ENCODE data around the gene C19orf81. TPM values are rescaled to one million over a fixed set of nuclear protein-coding genes. Genes with fewer than 3 reads are reported as not detected.

The C19orf81 gene
- total and polyA plus RNA-seq, 9 of the 15 experiments (the other 6 are each of a cell fraction or from before 2014, with no cell fraction given) = 2.5 to 42.9 (median 33.0) TPM; not detected in 4

GRCh38 chr19:50657712-50658440 lies 8.6 kb downstream of the C19orf81 start (continued):
- TF ChIP-seq KAT8 (IDR thresholded peaks at IDR 0.05; ENCODE audit: low read depth) (no peak), NRF1 (conservative IDR thresholded peaks at IDR 0.05 in 1 of 2, IDR thresholded peaks at IDR 0.05 in 1 of 2) (peak; percentile 51 to 57; a peak in 3 of 4 replicates), ZC3H11A (IDR thresholded peaks at IDR 0.05; ENCODE audit: low read depth, low read length) (no peak), FOXP4 (CRISPR knock-in tag; IDR thresholded peaks at IDR 0.05; ENCODE audit: borderline replicate concordance) (0 out of 2 replicates have a peak, but pooled peaks have one; percentile 35), TCF3 (CRISPR knock-in tag; IDR thresholded peaks at IDR 0.05) (no peak), HOMEZ (CRISPR knock-in tag; IDR thresholded peaks at IDR 0.05) (no peak), BHLHE40 (IDR thresholded peaks at IDR 0.05; ENCODE audit: low read length) (peak; percentile 80), ZNF398 (CRISPR knock-in tag; IDR thresholded peaks at IDR 0.05) (no peak), FOS (IDR thresholded peaks at IDR 0.05; ENCODE audit: extremely low read depth, insufficient read length) (peak; percentile 79), E2F3 (CRISPR knock-in tag; IDR thresholded peaks at IDR 0.05) (peak; percentile 64; the same call in 1 of the 2 replicates), ZNF444 (CRISPR knock-in tag; IDR thresholded peaks at IDR 0.05) (no peak), SMAD2 (IDR thresholded peaks at IDR 0.05; ENCODE audit: low read depth, low read length) (no peak), KDM5B (IDR thresholded peaks at IDR 0.05; ENCODE audit: insufficient replicate concordance, low read depth, low read length) (peak; percentile 86), HINFP (tag; conservative IDR thresholded peaks at IDR 0.05; ENCODE audit: low read depth) (no peak), LCOR (CRISPR knock-in tag; IDR thresholded peaks at IDR 0.05) (no peak), ATF2 (CRISPR knock-in tag; IDR thresholded peaks at IDR 0.05) (0 out of 2 replicates have a peak, but pooled peaks have one; percentile 51), ARID1B (IDR thresholded peaks at IDR 0.05) (peak; percentile 6; the same call in 1 of the 2 replicates)

Measured in K562 (cell line).